T follicular helper cell (primary cell): Measurements from ENCODE around the gene SQOR.

Source experiments
- DNase-seq: peaks from one replicate; pipeline ENCODE4 v3.0.0-alpha.2; 2020; ENCODE audit warnings: low read depth
- total RNA-seq, 2 experiments: gene quantifications; one replicate each; lab custom pipeline; 2026; lab: John Stamatoyannopoulos, UW

SQOR gene
- 26.3 to 48.2 reads per million in 2 experiments for total RNA-seq

- DNase-seq = peak; percentile 36
Measured at GRCh38 chr15:45634432-45635190, at the start of gene SQOR. TSS of gene SQOR (plus strand) at chr15:45635029. CDS start at chr15:45658924, 23,895 bp downstream.

- no peak for DNase-seq
Measured at GRCh38 chr15:45585069-45585791, 49.6 kb upstream of the SQOR start.

GRCh38 chr15:45586125-45586524, 48.7 kb upstream of the SQOR start:
- no peak for DNase-seq

GRCh38 chr15:45586601-45587094, 48.2 kb upstream of the SQOR start:
- DNase-seq = no peak

- peak; percentile 81 for DNase-seq
Measured at GRCh38 chr15:45587095-45587862, 47.5 kb upstream of the SQOR start, which contains the start of gene BLOC1S6. TSS of gene BLOC1S6 (plus strand) at chr15:45587379. CDS start at chr15:45587444, 65 bp downstream.

GRCh38 chr15:45587863-45588170, 47.0 kb upstream of the SQOR start:
- no peak for DNase-seq

- DNase-seq = no peak
Measured at GRCh38 chr15:45588219-45588875, 46.5 kb upstream of the SQOR start.

GRCh38 chr15:45589256-45589655, 45.6 kb upstream of the SQOR start:
- DNase-seq = no peak

GRCh38 chr15:45594319-45594718, 40.5 kb upstream of the SQOR start:
- DNase-seq = no peak

GRCh38 chr15:45594835-45595530, 39.8 kb upstream of the SQOR start:
- no peak for DNase-seq

GRCh38 chr15:45603881-45604280, 30.9 kb upstream of the SQOR start:
- no peak for DNase-seq

- no peak for DNase-seq
Measured at GRCh38 chr15:45604326-45604725, 30.5 kb upstream of the SQOR start.

- no peak for DNase-seq
Measured at GRCh38 chr15:45606413-45606812, 28.4 kb upstream of the SQOR start.

- DNase-seq = no peak
Measured at GRCh38 chr15:45606841-45607240, 28.0 kb upstream of the SQOR start.

GRCh38 chr15:45611305-45611704, 23.5 kb upstream of the SQOR start:
- DNase-seq = no peak

- DNase-seq = no peak
Measured at GRCh38 chr15:45612790-45613415, 21.9 kb upstream of the SQOR start.

GRCh38 chr15:45616901-45617323, 17.9 kb upstream of the SQOR start:
- DNase-seq = no peak

GRCh38 chr15:45618813-45619212, 16.0 kb upstream of the SQOR start:
- no peak for DNase-seq

- no peak for DNase-seq
Measured at GRCh38 chr15:45628136-45628535, 6.7 kb upstream of the SQOR start.

- no peak for DNase-seq
Measured at GRCh38 chr15:45630917-45631691, 3.7 kb upstream of the SQOR start.
